GM21447 (cell line): Measurements from ENCODE around the gene DLGAP1.
"Not testable (repeated sequence)": the region's sequence is repeated elsewhere in the genome, so short reads cannot be mapped to it uniquely, and the experiment has no call there.

Experiments
- ATAC-seq: cut with Tn5 transposase; IDR thresholded peaks from one replicate; pipeline ENCODE4 v1.9.1; 2021; ENCODE audit not compliant: unreplicated experiment

DLGAP1 gene

GRCh38 chr18:3493501-3494244 is 961.4 kb downstream of the DLGAP1 start:
- no peak for ATAC-seq

- no peak for ATAC-seq
These were observed 962.4 kb downstream of the DLGAP1 start for GRCh38 chr18:3492721-3493120.

GRCh38 chr18:3491981-3492555 is 963.0 kb downstream of the DLGAP1 start:
- no peak for ATAC-seq

GRCh38 chr18:3489462-3489861 is 965.6 kb downstream of the DLGAP1 start:
- no peak for ATAC-seq

GRCh38 chr18:3486512-3486911 is 968.6 kb downstream of the DLGAP1 start:
- no peak for ATAC-seq

GRCh38 chr18:3485153-3486149 is 969.7 kb downstream of the DLGAP1 start:
- ATAC-seq: no peak

- no peak for ATAC-seq
These were observed 972.8 kb downstream of the DLGAP1 start for GRCh38 chr18:3482258-3482657.

DNA sequence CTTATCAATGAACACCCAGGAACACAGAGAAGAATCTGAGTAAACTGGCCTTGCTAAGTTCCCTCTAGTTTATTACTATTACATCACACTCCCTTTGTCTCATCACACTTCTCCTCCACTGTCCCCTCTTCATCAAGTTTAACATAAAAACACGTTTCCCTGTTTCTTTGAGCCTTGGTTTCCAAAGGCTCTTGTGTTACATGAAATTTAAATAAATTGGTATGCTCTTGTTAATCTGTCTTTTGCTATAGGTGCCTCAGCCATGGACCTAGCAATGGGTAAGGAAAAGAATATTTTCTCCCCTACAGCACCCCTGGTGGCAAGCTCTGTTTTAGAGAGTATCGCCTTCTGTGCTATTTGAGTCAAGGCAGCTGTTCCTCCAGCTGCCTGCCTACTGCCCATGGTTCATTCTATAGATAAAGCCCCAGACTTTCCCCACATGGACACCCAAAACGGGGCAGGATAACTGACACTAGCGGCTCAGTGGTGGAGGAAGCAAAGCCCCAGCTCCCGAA is 973.4 kb downstream of the DLGAP1 start:
- ATAC-seq: no peak

GRCh38 chr18:3480827-3481573 is 974.1 kb downstream of the DLGAP1 start:
- no peak for ATAC-seq

DNA sequence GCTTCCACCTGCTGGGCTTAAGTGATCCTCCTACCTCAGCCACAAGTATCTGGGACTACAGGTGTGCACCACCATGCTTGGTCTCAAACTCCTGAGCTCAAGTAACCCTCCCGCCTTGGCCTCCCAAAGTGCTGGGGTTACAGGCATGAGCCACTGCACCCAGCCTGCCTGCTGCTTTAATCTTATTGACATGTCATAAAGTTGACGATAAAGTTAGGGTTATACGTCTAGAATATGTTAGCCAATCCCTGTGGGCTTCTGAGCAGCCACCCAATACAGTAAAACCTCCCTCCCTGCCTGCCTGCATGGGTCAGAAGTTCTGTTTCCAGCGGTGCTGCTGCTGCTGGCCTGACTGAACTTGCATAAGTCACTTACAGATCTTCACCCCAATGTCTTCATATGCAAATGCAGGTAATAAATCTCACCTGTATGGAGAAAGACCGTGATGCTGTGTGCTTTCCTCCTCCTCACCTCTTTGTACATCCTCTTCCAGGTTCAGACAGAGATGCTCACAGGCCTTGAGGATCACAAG is 975.1 kb downstream of the DLGAP1 start:
- ATAC-seq: no peak

GRCh38 chr18:3478262-3478978 is 976.7 kb downstream of the DLGAP1 start:
- no peak for ATAC-seq

- ATAC-seq: no peak
These were observed 982.2 kb downstream of the DLGAP1 start for GRCh38 chr18:3472681-3473544.

- ATAC-seq: not testable (repeated sequence)
These were observed 983.0 kb downstream of the DLGAP1 start for GRCh38 chr18:3472121-3472520.

GRCh38 chr18:3471141-3471648 is 983.9 kb downstream of the DLGAP1 start:
- no peak for ATAC-seq

- no peak for ATAC-seq
These were observed 986.3 kb downstream of the DLGAP1 start for GRCh38 chr18:3468833-3469232.

DNA sequence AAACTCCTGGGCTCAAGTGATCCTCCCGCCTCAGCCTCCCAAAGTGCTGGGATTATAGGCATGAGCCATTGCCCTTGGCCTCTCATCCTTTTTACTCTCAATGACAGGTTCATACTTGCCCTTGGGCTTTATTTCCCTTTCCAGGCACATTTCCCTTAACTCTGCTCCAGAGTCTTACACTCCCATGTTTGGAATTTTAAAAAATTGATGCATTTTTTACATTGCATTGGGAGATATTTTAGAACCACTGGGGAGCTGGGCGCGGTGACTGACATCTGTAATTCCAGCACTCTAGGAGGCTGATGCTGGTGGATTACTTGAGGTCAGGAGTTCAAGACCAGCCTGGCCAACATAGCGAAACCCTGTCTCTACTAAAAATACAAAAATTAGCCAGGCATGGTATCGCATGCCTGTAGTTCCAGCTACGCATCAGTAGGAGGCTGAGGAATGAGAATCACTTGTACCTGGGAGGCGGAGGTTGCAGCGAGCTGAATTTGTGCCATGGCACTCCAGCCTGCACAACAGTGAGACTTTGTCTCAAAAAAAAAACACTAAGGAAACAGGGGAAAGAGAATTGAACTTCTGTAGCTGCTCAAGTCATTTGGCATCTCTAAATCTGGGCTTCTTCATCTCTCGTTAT is 986.9 kb downstream of the DLGAP1 start:
- no peak for ATAC-seq

GRCh38 chr18:3466872-3467271 is 988.2 kb downstream of the DLGAP1 start:
- ATAC-seq: no peak

DNA sequence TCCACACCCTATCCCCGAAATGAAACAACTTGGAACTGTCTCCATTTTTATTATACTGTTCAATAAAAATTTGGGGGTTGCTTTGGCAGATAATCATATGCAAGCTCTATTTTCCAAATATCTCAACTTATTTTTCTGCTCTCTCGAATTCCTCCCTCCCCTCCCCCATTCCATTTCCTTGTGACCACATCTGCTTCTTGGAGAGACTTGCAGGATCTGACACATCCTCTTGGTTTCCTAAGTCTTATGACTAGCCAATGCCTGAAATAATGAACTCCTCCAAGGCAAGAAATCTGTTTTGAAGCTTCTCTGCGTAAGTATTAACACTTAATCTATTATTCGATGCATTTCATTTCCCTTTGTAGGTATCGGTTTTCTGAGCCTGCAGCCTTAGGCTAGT is 989.1 kb downstream of the DLGAP1 start:
- no peak for ATAC-seq
